Adrenal gland (tissue), 5 donors: ENCODE measurements around the gene DOK3.

Experiments used
- CTCF ChIP-seq, 6 experiments: fragments of 450-650 bp in 4 of 6; fragments of 200-600 bp in 2 of 6; sonication (generic) in 1 of 6; IDR thresholded peaks; 1 replicate in 5 of 6; 2 replicates in 1 of 6; pipeline versions ENCODE4 v1.5.1 to v1.8.0; 2016 to 2021; ENCODE audit warnings: antibody characterized with exemption in 6 of 6, mild to moderate bottlenecking in 2 of 6, moderate library complexity in 1 of 6
- POLR2A ChIP-seq, 2 donors: fragments of 450-650 bp; IDR thresholded peaks; one replicate each; pipeline ENCODE4 v1.6.1; 2017; ENCODE audit warnings: antibody characterized with exemption in 2 of 2, mild to moderate bottlenecking in 2 of 2, moderate library complexity in 1 of 2
- donor health status: DM: no; HTN: no; CAD: no.

GRCh38 chr5:177459357-177459756 lies 50.3 kb downstream of the DOK3 start:
- TF ChIP-seq CTCF (IDR thresholded peaks at IDR 0.05) (no peak), POLR2A (IDR thresholded peaks at IDR 0.05) (no peak)
